ENCODE results near the gene MANSC4. TPM values are rescaled to one million over a fixed set of nuclear protein-coding genes. Genes with fewer than 3 reads are reported as not detected.

MANSC4 gene
- total RNA-seq, 1 experiment from 2014 or later, result not detected

- DNase-seq (ENCODE audit: low spot score), result no peak
- Mint-ChIP-seq H3K4me1 (peaks cover 4% of the 10 kb centered on the region; the same call in 1 of the 2 replicates), H3K4me3 (no peak overlapping the region), H3K9me3 (peaks cover 32% of the 10 kb centered on the region), H3K27ac (no peak overlapping the region), H3K27me3 (ENCODE audit: low read depth) (peaks cover 3% of the 10 kb centered on the region; the same call in 1 of the 2 replicates), H3K36me3 (peaks cover 9% of the 10 kb centered on the region)
- ChIA-PET CTCF (no interaction called here), POLR2A (no interaction called here)
- peak; percentile 40; the same call in 1 of the 2 replicates for TF ChIP-seq GABPB1 (CRISPR knock-in tag; IDR thresholded peaks at IDR 0.05)
- no peak for TF ChIP-seq RORB (CRISPR knock-in tag; IDR thresholded peaks at IDR 0.05)
- peak; percentile 69 for ATAC-seq
Observed at GRCh38 chr12:27814851-27815591, 35.0 kb upstream of the MANSC4 start.

GRCh38 chr12:27814411-27814810 is 34.4 kb upstream of the MANSC4 start:
- peaks cover 3% of the 10 kb centered on the region; the same call in 1 of the 2 replicates for H3K27me3 Mint-ChIP-seq (ENCODE audit: low read depth)
- ChIA-PET POLR2A (no interaction called here), CTCF (no interaction called here)
- ATAC-seq (no peak), DNase-seq (ENCODE audit: low spot score) (no peak)
- TF ChIP-seq ZNF425 (CRISPR knock-in tag; conservative IDR thresholded peaks at IDR 0.05) (no peak), ZBTB43 (CRISPR knock-in tag; IDR thresholded peaks at IDR 0.05) (no peak), RORB (CRISPR knock-in tag; IDR thresholded peaks at IDR 0.05) (no peak), NR3C1 (CRISPR knock-in tag; conservative IDR thresholded peaks at IDR 0.05; ENCODE audit: low read depth) (no peak), ZMAT4 (CRISPR knock-in tag; IDR thresholded peaks at IDR 0.05) (no peak), ATF2 (CRISPR knock-in tag; IDR thresholded peaks at IDR 0.05; ENCODE audit: borderline replicate concordance, low read depth) (no peak), ATF6 (CRISPR knock-in tag; IDR thresholded peaks at IDR 0.05) (no peak), SOX15 (CRISPR knock-in tag; IDR thresholded peaks at IDR 0.05) (no peak), ELF4 (CRISPR knock-in tag; IDR thresholded peaks at IDR 0.05; ENCODE audit: low read depth) (no peak), RELA (CRISPR knock-in tag; IDR thresholded peaks at IDR 0.05; ENCODE audit: borderline replicate concordance) (no peak), MLX (CRISPR knock-in tag; IDR thresholded peaks at IDR 0.05) (no peak), GRHL2 (CRISPR knock-in tag; IDR thresholded peaks at IDR 0.05; ENCODE audit: insufficient replicate concordance, severe bottlenecking) (no peak), TEAD4 (CRISPR knock-in tag; IDR thresholded peaks at IDR 0.05) (no peak), ETV6 (CRISPR knock-in tag; IDR thresholded peaks at IDR 0.05) (no peak), FOXK1 (CRISPR knock-in tag; IDR thresholded peaks at IDR 0.05) (no peak), ATF1 (CRISPR knock-in tag; IDR thresholded peaks at IDR 0.05) (no peak), GABPB1 (CRISPR knock-in tag; IDR thresholded peaks at IDR 0.05) (no peak), FOXJ3 (CRISPR knock-in tag; IDR thresholded peaks at IDR 0.05; ENCODE audit: borderline replicate concordance) (no peak), ZNF423 (CRISPR knock-in tag; IDR thresholded peaks at IDR 0.05) (no peak)
- peaks cover 26% of the 10 kb centered on the region for H3K9me3 Mint-ChIP-seq
- peaks cover 5% of the 10 kb centered on the region for H3K36me3 Mint-ChIP-seq
- no peak overlapping the region for H3K27ac Mint-ChIP-seq
- H3K4me1 Mint-ChIP-seq, result peaks cover 4% of the 10 kb centered on the region; the same call in 1 of the 2 replicates
- H3K4me3 Mint-ChIP-seq, result no peak overlapping the region
